Thyroid gland (tissue), 4 donors: ENCODE measurements around the gene AQP4.

ENCODE experiments used
- CTCF ChIP-seq, 6 experiments: fragments of 200-600 bp in 3 of 6; fragments of 450-650 bp in 3 of 6; sonication (generic) in 3 of 6; IDR thresholded peaks; one replicate each; pipeline ENCODE4 v1.5.1; 2016 to 2019; ENCODE audit warnings: antibody characterized with exemption in 6 of 6, mild to moderate bottlenecking in 2 of 6, inconsistent platforms in 1 of 6, moderate library complexity in 1 of 6
- POLR2A ChIP-seq, 2 donors: fragments of 450-650 bp; IDR thresholded peaks; one replicate each; pipeline ENCODE4 v1.6.1; 2017; ENCODE audit warnings: antibody characterized with exemption in 2 of 2, mild to moderate bottlenecking in 2 of 2, moderate library complexity in 1 of 2

- no peak for TF ChIP-seq CTCF (IDR thresholded peaks at IDR 0.05)
- TF ChIP-seq POLR2A (IDR thresholded peaks at IDR 0.05) = no peak
These were observed 46.3 kb upstream of the AQP4 start for GRCh38 chr18:26911840-26912239.
